Left renal pelvis (tissue), 4 donors: ENCODE data around the gene ARHGAP23. TPM values are rescaled to one million over a fixed set of nuclear protein-coding genes. Genes with fewer than 3 reads are reported as not detected.
"Not testable (repeated sequence)": the region's sequence is repeated elsewhere in the genome, so short reads cannot be mapped to it uniquely, and the experiment has no call there.

Source experiments
- DNase-seq, 4 donors: peaks; one replicate each; pipeline ENCODE4 v3.0.0-alpha.2; 2013; ENCODE audit warnings: low read depth in 4 of 4, low spot score in 3 of 4
- polyA plus RNA-seq, 4 donors: library from polyadenylated mRNA; unstranded; fragments of 120-200 nt; gene quantifications; one replicate each; pipeline ENCODE4 v1.2.1, GENCODE V29; 2013; ENCODE audit not compliant: insufficient read length in 4 of 4

Gene ARHGAP23
- polyA plus RNA-seq, 4 donors: 43.2 to 62.7 (median 57.1) TPM

GRCh38 chr17:38482039-38482699, 53.9 kb downstream of the ARHGAP23 start:
- not testable (repeated sequence) for DNase-seq

GRCh38 chr17:38482700-38483043, 54.4 kb downstream of the ARHGAP23 start:
- DNase-seq: not testable (repeated sequence)

- peak in 1 of 4 donors; percentile 40 for DNase-seq
These were observed 56.2 kb downstream of the ARHGAP23 start for GRCh38 chr17:38484242-38485145.

- no peak for DNase-seq
These were observed 56.8 kb downstream of the ARHGAP23 start for GRCh38 chr17:38485146-38485468.

GRCh38 chr17:38485681-38486298, 57.5 kb downstream of the ARHGAP23 start:
- not testable (repeated sequence) for DNase-seq

GRCh38 chr17:38489774-38490173, 61.5 kb downstream of the ARHGAP23 start:
- not testable (repeated sequence) for DNase-seq

- DNase-seq: not testable (repeated sequence)
These were observed 63.2 kb downstream of the ARHGAP23 start for GRCh38 chr17:38491346-38492066.

GRCh38 chr17:38492067-38493040, 64.1 kb downstream of the ARHGAP23 start:
- peak in 3 of 4 donors; percentile 58 to 71 (median 67) for DNase-seq

- DNase-seq: not testable (repeated sequence)
These were observed 65.9 kb downstream of the ARHGAP23 start for GRCh38 chr17:38494152-38494551.

- DNase-seq: not testable (repeated sequence)
These were observed 69.4 kb downstream of the ARHGAP23 start for GRCh38 chr17:38497656-38498055.

- DNase-seq: no peak
These were observed 70.1 kb downstream of the ARHGAP23 start for GRCh38 chr17:38498353-38498752.

GRCh38 chr17:38499230-38499629, 71.0 kb downstream of the ARHGAP23 start:
- not testable (repeated sequence) for DNase-seq

GRCh38 chr17:38501718-38502117, 73.5 kb downstream of the ARHGAP23 start:
- DNase-seq: not testable (repeated sequence)

- not testable (repeated sequence) for DNase-seq
These were observed 75.1 kb downstream of the ARHGAP23 start for GRCh38 chr17:38503286-38503913.

- DNase-seq: no peak
These were observed 76.0 kb downstream of the ARHGAP23 start for GRCh38 chr17:38504216-38504615.

- no peak for DNase-seq
These were observed 79.2 kb downstream of the ARHGAP23 start for GRCh38 chr17:38507436-38507835.

- no peak for DNase-seq
These were observed 79.8 kb downstream of the ARHGAP23 start for GRCh38 chr17:38507921-38508569.

GRCh38 chr17:38508570-38508950, 80.3 kb downstream of the ARHGAP23 start:
- DNase-seq: no peak
